ENCODE data around the gene WDR11.

- TF ChIP-seq EZH2 (IDR thresholded peaks at IDR 0.05) (no peak), EZH2phosphoT487 (IDR thresholded peaks at IDR 0.05) (no peak)
- TF ChIP-seq, protein P1, sequence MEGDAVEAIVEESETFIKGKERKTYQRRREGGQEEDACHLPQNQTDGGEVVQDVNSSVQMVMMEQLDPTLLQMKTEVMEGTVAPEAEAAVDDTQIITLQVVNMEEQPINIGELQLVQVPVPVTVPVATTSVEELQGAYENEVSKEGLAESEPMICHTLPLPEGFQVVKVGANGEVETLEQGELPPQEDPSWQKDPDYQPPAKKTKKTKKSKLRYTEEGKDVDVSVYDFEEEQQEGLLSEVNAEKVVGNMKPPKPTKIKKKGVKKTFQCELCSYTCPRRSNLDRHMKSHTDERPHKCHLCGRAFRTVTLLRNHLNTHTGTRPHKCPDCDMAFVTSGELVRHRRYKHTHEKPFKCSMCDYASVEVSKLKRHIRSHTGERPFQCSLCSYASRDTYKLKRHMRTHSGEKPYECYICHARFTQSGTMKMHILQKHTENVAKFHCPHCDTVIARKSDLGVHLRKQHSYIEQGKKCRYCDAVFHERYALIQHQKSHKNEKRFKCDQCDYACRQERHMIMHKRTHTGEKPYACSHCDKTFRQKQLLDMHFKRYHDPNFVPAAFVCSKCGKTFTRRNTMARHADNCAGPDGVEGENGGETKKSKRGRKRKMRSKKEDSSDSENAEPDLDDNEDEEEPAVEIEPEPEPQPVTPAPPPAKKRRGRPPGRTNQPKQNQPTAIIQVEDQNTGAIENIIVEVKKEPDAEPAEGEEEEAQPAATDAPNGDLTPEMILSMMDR (IDR thresholded peaks at IDR 0.05): no peak
Measured at GRCh38 chr10:120832106-120832505, 19.1 kb upstream of the WDR11 start.
